ENCODE data around the gene AHNAK. TPM values are rescaled to one million over a fixed set of nuclear protein-coding genes. Genes with fewer than 3 reads are reported as not detected.

AHNAK gene
- total RNA-seq, 1 experiment from 2014 or later, result 345 TPM

DNA sequence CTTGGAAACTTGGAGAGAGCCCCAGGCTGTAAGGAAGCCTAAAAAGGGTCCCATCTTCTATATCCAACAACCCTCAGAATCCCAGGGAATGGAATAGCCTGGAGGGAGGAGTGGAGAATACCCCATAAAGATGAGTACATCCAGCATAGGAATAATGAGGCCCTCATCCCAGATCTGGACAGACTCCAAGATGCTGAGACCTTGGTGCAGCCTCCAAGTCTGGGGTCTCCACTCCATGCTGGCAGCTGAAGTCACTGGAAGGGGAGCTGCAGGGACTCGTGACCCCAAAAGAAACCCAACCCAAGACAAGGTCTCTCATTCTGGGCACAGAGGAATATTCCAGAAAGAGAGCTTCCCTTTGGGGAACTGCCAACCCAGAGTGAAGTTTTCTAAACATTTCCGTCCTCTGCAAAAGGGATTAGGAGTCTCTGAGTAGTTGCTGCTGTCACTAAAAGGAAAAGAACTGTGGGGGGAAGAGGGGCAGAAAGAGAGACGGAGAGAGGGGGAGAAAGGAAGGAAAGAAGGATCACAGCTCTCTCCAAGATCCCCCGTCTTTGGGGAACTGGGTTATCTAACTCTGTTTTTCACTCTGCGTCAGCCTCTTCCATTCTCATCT is 127.2 kb downstream of the AHNAK start:
- Histone ChIP-seq H3K9me3 (replicated peaks) (no peaks in the 10 kb centered on the region; the same call in 1 of the 2 replicates), H3K27ac (no peak overlapping the region), H3K27me3 (replicated peaks) (no peaks in the 10 kb centered on the region), H3K4me3 (no peak overlapping the region), H3K36me3 (no peaks in the 10 kb centered on the region), H3K4me1 (replicated peaks) (peaks cover 10% of the 10 kb centered on the region)
- no peak for DNase-seq (ENCODE audit: low read depth in 1 of 2, low spot score in 2 of 2)

DNA sequence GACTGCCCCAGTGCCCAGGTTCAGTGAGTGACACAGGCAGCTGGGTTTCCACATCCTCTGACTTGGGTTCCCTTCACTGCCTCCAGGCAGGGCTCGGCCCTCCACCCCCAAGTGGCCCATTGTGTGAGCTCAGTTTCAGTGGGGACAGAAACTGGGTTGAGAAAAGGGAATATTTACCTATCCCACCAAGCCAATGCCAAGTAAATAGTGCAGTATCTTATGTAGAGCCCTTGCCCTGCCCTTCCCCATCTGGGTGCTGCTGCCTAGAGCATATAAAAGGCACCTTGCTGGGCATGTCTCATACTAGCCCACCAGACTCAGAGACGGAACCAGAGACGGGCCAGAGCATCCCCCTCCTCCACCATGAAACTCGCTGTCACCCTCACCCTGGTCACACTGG is 127.9 kb downstream of the AHNAK start, which contains the start of gene SCGB1A1:
TSS of gene SCGB1A1 (plus strand) at position 301 of the 400 bp plus-strand sequence. CDS start at position 364, 63 bp downstream.
- H3K27me3 ChIP-seq (replicated peaks), result no peaks in the 10 kb centered on the region
- H3K9me3 ChIP-seq (replicated peaks), result no peaks in the 10 kb centered on the region; the same call in 1 of the 2 replicates
- no peak within 1 kb of the TSS for H3K27ac ChIP-seq
- no peak for DNase-seq (ENCODE audit: low read depth in 1 of 2, low spot score in 2 of 2)
- peaks cover 9% of the 10 kb centered on the region; the same call in 1 of the 2 replicates for H3K4me1 ChIP-seq (replicated peaks)
- H3K36me3 ChIP-seq, result no peaks in the 10 kb centered on the region
- H3K4me3 ChIP-seq, result no peak within 1 kb of the TSS

DNA sequence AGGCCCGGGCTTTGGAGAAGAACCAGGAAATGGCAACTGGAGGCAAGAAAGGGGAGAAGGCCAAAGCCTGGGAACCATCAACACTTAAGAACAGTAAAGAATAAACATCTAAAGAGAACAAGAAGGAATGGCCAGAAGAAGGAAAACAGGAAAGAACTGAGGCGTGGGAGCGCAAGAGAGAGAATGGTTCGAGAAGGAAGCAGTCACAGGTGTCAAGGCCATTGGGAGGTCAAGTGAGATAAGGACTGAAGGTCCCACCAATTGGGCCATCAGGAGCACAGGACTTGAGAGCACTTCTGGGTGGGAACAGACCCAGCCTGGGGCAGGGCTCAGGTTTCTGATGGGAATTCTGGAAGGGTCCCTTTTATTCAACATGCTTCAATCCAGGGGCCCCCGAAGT is 128.5 kb downstream of the AHNAK start:
- H3K27ac ChIP-seq, result no peak overlapping the region
- H3K36me3 ChIP-seq, result no peaks in the 10 kb centered on the region
- no peak for DNase-seq (ENCODE audit: low read depth in 1 of 2, low spot score in 2 of 2)
- no peak overlapping the region for H3K4me3 ChIP-seq
- no peaks in the 10 kb centered on the region for H3K27me3 ChIP-seq (replicated peaks)
- H3K9me3 ChIP-seq (replicated peaks), result no peaks in the 10 kb centered on the region; the same call in 1 of the 2 replicates
- peaks cover 9% of the 10 kb centered on the region; the same call in 1 of the 2 replicates for H3K4me1 ChIP-seq (replicated peaks)

DNA sequence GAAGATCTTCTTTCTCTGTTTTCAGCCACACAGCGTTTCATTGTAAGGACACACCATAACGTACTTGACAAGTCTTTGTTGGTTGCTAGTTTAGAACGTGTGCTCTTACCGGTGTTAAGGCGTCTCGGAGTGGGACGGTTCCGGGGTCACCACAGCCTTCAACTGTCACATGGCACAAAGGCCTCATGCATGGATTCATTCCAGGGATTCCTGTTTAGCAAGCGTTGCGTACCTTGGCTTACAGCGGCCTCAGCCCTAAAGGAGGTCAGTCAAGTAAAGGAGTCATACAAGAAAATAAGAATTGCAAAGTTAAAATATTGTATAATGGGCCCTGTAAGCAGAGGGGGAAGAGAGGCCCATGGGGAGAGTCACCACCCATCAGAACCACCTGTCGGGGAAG is 130.0 kb downstream of the AHNAK start:
- H3K4me3 ChIP-seq, result no peak overlapping the region
- DNase-seq (ENCODE audit: low read depth in 1 of 2, low spot score in 2 of 2), result no peak
- H3K27me3 ChIP-seq (replicated peaks), result no peaks in the 10 kb centered on the region
- H3K36me3 ChIP-seq, result no peaks in the 10 kb centered on the region
- no peak overlapping the region for H3K27ac ChIP-seq
- H3K9me3 ChIP-seq (replicated peaks), result no peaks in the 10 kb centered on the region; the same call in 1 of the 2 replicates
- H3K4me1 ChIP-seq (replicated peaks), result peaks cover 9% of the 10 kb centered on the region; the same call in 1 of the 2 replicates

DNA sequence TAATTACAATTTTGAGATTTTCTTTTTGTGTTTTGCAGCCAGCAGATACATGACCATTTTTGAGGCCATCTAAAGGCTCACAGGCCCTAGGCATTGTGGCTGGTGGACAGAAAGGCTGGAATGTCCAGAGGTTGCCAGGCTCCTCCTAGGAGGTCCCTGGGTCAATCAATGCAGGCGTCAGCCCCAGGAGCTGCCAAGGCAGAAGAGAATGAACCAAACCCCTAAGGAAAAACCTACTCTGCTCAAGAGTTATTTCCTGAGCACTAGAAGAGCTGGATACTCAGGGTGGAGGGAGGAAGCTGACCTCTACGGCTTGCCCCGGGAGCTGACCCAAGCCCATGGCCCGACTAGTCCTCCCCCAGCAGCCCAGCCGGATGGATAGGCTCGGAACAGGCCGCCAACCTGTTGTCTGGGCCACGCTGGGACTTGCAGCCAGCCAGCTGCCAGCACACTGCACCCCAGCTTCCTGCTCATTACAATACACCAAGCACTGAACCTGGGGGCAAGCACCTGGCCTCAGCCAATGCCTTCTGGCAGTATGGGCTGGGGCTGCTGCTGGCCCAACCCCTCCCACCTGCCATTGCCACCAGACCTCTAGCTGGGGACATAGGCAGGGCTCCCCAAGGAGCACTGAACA is 133.4 kb downstream of the AHNAK start:
- Histone ChIP-seq H3K4me3 (no peak overlapping the region), H3K36me3 (no peaks in the 10 kb centered on the region), H3K9me3 (replicated peaks) (no peaks in the 10 kb centered on the region; the same call in 1 of the 2 replicates), H3K27me3 (replicated peaks) (no peaks in the 10 kb centered on the region), H3K4me1 (replicated peaks) (no peaks in the 10 kb centered on the region), H3K27ac (no peak overlapping the region)
- DNase-seq (ENCODE audit: low read depth in 1 of 2, low spot score in 2 of 2), result no peak

DNA sequence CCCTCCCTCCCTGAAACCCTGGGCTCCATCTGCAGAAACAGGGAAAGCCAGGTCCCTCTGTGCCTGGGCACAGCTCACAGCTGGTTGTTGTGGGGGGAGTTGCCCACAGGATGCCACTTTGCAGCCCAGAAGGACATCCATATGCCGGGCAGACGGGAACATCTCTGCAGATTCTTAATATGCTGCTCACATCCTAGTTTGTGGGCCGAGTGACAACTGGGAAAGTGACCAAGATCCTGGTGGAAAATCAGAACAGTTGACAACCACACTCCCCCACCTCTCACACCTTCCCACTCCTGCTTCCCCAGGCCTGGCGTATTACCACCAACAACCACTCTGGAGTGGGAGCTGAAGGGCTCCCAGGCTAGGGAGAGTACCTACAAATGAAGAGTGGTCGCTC is 135.1 kb downstream of the AHNAK start:
- no peaks in the 10 kb centered on the region; the same call in 1 of the 2 replicates for H3K9me3 ChIP-seq (replicated peaks)
- no peak overlapping the region for H3K27ac ChIP-seq
- H3K36me3 ChIP-seq, result no peaks in the 10 kb centered on the region
- H3K27me3 ChIP-seq (replicated peaks), result no peaks in the 10 kb centered on the region
- DNase-seq (ENCODE audit: low read depth in 1 of 2, low spot score in 2 of 2), result no peak
- no peaks in the 10 kb centered on the region for H3K4me1 ChIP-seq (replicated peaks)
- H3K4me3 ChIP-seq, result no peak overlapping the region

DNA sequence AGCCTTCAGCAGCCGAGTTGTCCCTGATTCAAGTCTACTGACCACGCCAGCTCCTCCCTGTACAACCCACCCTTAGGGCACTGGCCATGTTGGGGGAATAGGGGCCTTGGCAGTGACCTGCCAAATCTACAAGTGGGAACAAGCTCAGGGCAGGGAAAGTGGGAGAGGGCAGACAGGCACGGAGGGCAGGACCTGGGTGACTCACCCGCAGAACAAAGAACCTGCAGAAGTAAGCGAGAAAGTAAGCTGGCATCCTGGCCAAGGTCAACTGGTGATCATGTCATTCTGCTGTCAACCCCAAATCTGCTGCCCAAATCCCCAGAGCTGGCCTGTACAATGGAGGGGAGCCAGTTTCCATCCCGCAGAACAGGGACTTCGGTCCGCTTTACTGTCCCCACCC is 135.6 kb downstream of the AHNAK start:
- no peaks in the 10 kb centered on the region for H3K27me3 ChIP-seq (replicated peaks)
- H3K4me3 ChIP-seq, result no peak overlapping the region
- no peak overlapping the region for H3K27ac ChIP-seq
- H3K4me1 ChIP-seq (replicated peaks), result no peaks in the 10 kb centered on the region
- no peak for DNase-seq (ENCODE audit: low read depth in 1 of 2, low spot score in 2 of 2)
- no peaks in the 10 kb centered on the region; the same call in 1 of the 2 replicates for H3K9me3 ChIP-seq (replicated peaks)
- H3K36me3 ChIP-seq, result no peaks in the 10 kb centered on the region

DNA sequence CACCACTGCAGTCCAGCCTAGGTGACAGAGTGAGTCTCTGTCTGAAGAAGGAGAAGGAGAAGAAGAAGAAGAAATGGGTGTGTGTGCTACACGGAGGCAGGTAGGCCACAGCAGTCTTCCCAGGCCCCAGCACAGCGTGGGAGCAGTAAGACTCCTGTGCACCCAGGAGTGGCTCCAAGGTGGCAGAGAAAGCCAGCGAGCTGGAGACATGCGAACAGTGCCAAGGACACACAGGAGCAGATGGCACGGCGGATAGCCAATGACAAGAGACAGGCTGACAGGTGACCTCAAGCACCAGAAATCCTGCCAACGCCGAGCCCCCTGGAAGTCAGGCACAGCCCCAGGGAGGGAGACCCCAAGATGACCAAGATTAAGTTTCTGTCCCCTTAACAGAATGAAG is 136.8 kb downstream of the AHNAK start:
- Histone ChIP-seq H3K27me3 (replicated peaks) (no peaks in the 10 kb centered on the region), H3K4me1 (replicated peaks) (no peaks in the 10 kb centered on the region), H3K27ac (no peak overlapping the region), H3K9me3 (replicated peaks) (no peaks in the 10 kb centered on the region), H3K36me3 (no peaks in the 10 kb centered on the region), H3K4me3 (no peak overlapping the region)
- DNase-seq (ENCODE audit: low read depth in 1 of 2, low spot score in 2 of 2), result no peak

DNA sequence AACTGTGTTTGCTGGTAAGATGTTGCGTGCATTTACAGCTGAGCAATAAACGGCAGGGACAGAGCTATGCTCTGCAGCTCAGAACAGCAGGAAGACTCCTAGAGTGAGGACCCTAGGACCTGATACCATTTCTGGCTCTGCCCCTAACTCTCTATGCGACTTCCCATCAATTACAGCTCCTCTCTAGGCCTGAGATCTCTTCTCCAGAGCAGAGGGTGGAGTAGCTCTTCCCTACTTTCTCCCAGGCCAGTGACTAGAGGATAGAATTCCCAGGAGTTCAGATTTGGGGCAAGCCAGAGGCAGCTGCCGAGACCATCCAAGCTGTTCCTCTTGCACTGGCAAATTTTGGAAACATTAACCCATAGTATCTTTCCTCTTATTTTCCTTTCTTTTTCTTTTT is 140.6 kb downstream of the AHNAK start:
- H3K4me3 ChIP-seq, result no peak overlapping the region
- no peaks in the 10 kb centered on the region for H3K36me3 ChIP-seq
- no peaks in the 10 kb centered on the region for H3K9me3 ChIP-seq (replicated peaks)
- peaks cover under 1% of the 10 kb centered on the region; the same call in 1 of the 2 replicates for H3K4me1 ChIP-seq (replicated peaks)
- H3K27ac ChIP-seq, result no peak overlapping the region
- no peak for DNase-seq (ENCODE audit: low read depth in 1 of 2, low spot score in 2 of 2)
- no peaks in the 10 kb centered on the region for H3K27me3 ChIP-seq (replicated peaks)

DNA sequence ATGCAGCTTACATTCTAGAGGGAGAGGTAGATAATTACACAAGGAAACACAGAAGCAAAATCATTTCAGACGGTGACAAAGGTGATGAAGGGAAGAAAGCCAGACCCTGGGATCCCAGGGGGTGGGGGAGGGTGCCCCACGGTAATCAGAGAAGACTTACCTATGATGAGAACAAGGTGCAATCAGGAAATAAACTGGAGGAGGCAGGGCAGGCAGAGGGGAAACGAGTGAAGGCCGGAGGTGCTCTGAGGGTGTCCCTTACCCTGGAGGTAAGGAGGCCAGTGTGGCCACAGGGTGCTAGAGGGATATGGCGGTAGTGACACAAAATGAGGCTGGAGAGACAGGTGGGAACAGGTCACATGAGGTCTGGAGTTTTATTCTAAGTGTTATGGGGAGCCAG is 141.7 kb downstream of the AHNAK start:
- Histone ChIP-seq H3K27ac (no peak overlapping the region), H3K9me3 (replicated peaks) (no peaks in the 10 kb centered on the region), H3K4me1 (replicated peaks) (peaks cover 7% of the 10 kb centered on the region; the same call in 1 of the 2 replicates), H3K36me3 (no peaks in the 10 kb centered on the region), H3K27me3 (replicated peaks) (no peaks in the 10 kb centered on the region), H3K4me3 (no peak overlapping the region)
- no peak for DNase-seq (ENCODE audit: low read depth in 1 of 2, low spot score in 2 of 2)

DNA sequence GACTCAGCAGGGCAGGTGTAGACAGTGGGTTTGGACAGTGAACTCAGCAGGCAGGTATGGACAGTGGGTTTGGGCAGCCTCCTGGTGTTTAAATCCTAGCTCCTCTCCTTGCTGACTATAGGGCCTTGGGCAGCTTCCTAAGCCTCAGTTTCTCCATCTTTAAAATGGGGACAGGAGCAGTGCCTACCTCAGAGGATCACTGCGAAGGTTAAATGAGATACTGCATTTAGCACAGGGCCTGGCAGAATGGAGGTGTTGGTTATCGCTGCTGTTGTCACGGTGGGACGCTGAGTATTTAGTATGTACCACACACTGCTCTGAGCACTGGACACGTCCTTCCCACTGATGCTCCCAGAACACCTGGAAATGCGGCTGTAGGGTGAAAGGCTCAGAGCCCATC is 142.2 kb downstream of the AHNAK start:
- DNase-seq (ENCODE audit: low read depth in 1 of 2, low spot score in 2 of 2), result no peak
- Histone ChIP-seq H3K27ac (no peak overlapping the region), H3K36me3 (no peaks in the 10 kb centered on the region), H3K4me3 (no peak overlapping the region), H3K27me3 (replicated peaks) (no peaks in the 10 kb centered on the region), H3K4me1 (replicated peaks) (peaks cover 7% of the 10 kb centered on the region; the same call in 1 of the 2 replicates), H3K9me3 (replicated peaks) (no peaks in the 10 kb centered on the region)

DNA sequence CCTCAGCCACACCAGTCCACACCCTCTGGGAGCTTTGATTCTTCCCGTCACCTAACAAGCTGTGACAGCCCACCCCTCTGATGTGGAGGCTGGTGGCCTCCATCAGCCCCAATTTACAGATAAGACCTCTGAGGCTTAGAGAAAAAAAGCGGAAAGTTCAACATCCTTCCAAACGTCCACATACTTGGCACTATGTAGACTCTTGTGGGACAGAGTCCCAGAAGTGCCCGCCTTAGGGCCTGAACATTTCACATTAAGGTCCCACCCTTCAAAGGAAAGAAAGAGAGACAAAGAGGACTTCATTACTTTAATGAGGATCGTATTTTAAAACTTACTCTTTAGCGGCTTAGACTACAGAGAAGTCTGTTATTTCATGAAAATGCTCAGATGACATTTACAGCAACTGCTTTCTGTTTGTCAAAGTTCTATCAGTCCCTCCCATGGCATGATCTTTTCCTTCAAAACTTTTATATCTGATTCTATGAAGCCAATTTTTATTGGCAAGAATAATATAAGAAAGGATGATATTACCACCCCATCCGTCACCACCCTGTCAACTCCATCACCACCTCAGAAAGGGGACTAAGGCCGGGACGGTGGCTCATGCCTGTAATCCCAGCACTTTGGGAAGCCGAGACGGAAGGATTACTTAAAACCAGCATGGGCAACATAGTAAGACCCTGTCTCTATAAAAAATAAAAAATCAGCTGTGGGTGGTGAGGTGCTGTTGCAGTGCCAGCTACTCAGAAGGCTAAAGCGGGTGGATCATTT is 143.5 kb downstream of the AHNAK start:
- no peak for DNase-seq (ENCODE audit: low read depth in 1 of 2, low spot score in 2 of 2)
- H3K27me3 ChIP-seq (replicated peaks), result no peaks in the 10 kb centered on the region
- no peaks in the 10 kb centered on the region for H3K36me3 ChIP-seq
- no peak overlapping the region for H3K27ac ChIP-seq
- no peaks in the 10 kb centered on the region for H3K9me3 ChIP-seq (replicated peaks)
- H3K4me1 ChIP-seq (replicated peaks), result peaks cover 11% of the 10 kb centered on the region; the same call in 1 of the 2 replicates
- no peak overlapping the region for H3K4me3 ChIP-seq

DNA sequence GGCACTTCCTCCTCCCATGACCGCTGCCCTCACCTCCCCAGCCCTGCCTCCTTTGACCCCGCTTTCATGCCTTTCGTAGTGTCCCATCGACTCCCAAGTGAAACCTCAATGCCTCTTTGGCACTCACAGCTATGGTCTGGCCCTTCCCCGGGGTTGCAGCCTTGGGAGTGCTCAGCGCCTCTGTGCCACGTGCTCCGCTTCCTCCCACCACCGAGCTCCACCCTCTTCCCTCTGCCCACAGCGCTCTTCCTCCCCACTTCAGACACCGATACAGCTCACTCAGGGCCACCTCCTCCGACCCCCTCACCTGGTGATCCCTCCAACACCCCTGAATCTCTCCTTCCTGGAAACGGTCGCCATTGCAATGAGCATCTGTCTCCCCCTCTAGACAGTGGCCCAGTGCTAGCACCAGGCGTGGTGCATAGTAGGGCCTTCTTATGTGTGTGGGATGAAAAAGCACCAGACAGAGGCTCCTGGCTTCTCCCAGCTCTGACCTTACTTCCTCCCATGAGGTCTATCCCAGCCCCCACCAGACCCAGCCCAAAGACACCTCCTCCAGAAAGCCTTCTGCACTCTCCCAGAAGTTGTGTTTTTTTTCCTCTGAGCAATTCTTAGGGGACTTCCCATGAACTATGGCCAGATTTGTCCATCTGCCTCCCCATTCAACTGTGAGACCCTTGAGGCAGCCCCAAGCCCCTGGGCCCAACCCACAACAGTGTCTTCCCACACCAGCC is 144.2 kb downstream of the AHNAK start:
- no peak overlapping the region for H3K27ac ChIP-seq
- H3K4me3 ChIP-seq, result no peak overlapping the region
- no peak for DNase-seq (ENCODE audit: low read depth in 1 of 2, low spot score in 2 of 2)
- H3K9me3 ChIP-seq (replicated peaks), result no peaks in the 10 kb centered on the region
- H3K4me1 ChIP-seq (replicated peaks), result peaks cover 11% of the 10 kb centered on the region; the same call in 1 of the 2 replicates
- no peaks in the 10 kb centered on the region for H3K36me3 ChIP-seq
- no peaks in the 10 kb centered on the region for H3K27me3 ChIP-seq (replicated peaks)
